Smooth muscle cell (in vitro differentiated cells): ENCODE data around the gene STX16. TPM values are rescaled to one million over a fixed set of nuclear protein-coding genes. Genes with fewer than 3 reads are reported as not detected.

Source experiments
- DNase-seq: peaks from one replicate; lab custom pipeline; 2025; ENCODE audit not compliant: unreplicated experiment; lab: John Stamatoyannopoulos, UW
- H2AFZ ChIP-seq: fragments of 200-600 bp; sonication (generic); 2 replicates; pipeline ENCODE4 v1.6.0; 2016; ENCODE audit warnings: antibody characterized with exemption, low read depth, mild to moderate bottlenecking
- H3F3A ChIP-seq: fragments of 200-600 bp; sonication (generic); 2 replicates; pipeline ENCODE4 v1.6.0; 2017; ENCODE audit warnings: antibody characterized with exemption, low read depth
- H3K27ac ChIP-seq: fragments of 200-600 bp; sonication (generic); 2 replicates; pipeline ENCODE4 v1.5.1; 2016; ENCODE audit warnings: low read depth, mild to moderate bottlenecking
- H3K27me3 ChIP-seq: fragments of 200-600 bp; sonication (generic); 2 replicates; pipeline ENCODE4 v1.6.1; 2016; ENCODE audit warnings: low read depth, mild to moderate bottlenecking
- H3K36me3 ChIP-seq: fragments of 200-600 bp; sonication (generic); 2 replicates; pipeline ENCODE4 v1.5.1; 2016; ENCODE audit warnings: low read depth
- H3K4me1 ChIP-seq: fragments of 200-600 bp; sonication (generic); 2 replicates; pipeline ENCODE4 v1.5.1; 2016; ENCODE audit warnings: low read depth
- H3K4me2 ChIP-seq: fragments of 200-600 bp; sonication (generic); 2 replicates; pipeline ENCODE4 v1.6.0; 2016; ENCODE audit warnings: mild to moderate bottlenecking
- H3K4me3 ChIP-seq: fragments of 200-600 bp; sonication (generic); 2 replicates; pipeline ENCODE4 v1.5.1; 2016; ENCODE audit warnings: mild to moderate bottlenecking
- H3K79me2 ChIP-seq: fragments of 200-600 bp; sonication (generic); 2 replicates; pipeline ENCODE4 v1.6.0; 2016; ENCODE audit warnings: low read depth, mild to moderate bottlenecking
- H3K9ac ChIP-seq: fragments of 200-600 bp; sonication (generic); 2 replicates; pipeline ENCODE4 v1.6.0; 2016; ENCODE audit warnings: low read depth
- H3K9me3 ChIP-seq: fragments of 200-600 bp; sonication (generic); replicated peaks from 2 replicates; pipeline ENCODE4 v1.5.1; 2016; ENCODE audit warnings: low read depth
- H4K20me1 ChIP-seq: fragments of 200-600 bp; sonication (generic); 2 replicates; pipeline ENCODE4 v1.6.0; 2016; ENCODE audit warnings: low read depth
- CTCF ChIP-seq: fragments of 200-600 bp; sonication (generic); IDR thresholded peaks from 2 replicates; pipeline ENCODE4 v1.5.1; 2017; ENCODE audit warnings: borderline replicate concordance, mild to moderate bottlenecking, antibody characterized with exemption; ENCODE audit not compliant: insufficient read depth, poor library complexity, severe bottlenecking
- WGBS: methylation state at CpG from one replicate; pipeline ENCODE4 v1.1.7; 2016; ENCODE audit warnings: low lambda C conversion rate; 5-methylcytosine and 5-hydroxymethylcytosine counted together
- polyA plus RNA-seq: library from polyadenylated mRNA; unstranded; fragments of >200 nt; fragmentation: Nextera tagmentation; extraction: Ambion mirVana; gene quantifications from 2 replicates; pipeline ENCODE4 v1.2.1, GENCODE V29; 2016
- total RNA-seq: library from RNA; depleted of rRNA; stranded (reverse); fragments of >200 nt; gene quantifications from 2 replicates; pipeline ENCODE4 v1.2.3, GENCODE V29; 2014

The STX16 gene
- total RNA-seq (31.3 and 35.8 TPM in 2 replicates), polyA plus RNA-seq (22.5 and 38.0 TPM in 2 replicates)

- peak within 1 kb of the TSS; percentile 81 for H3K27ac ChIP-seq
- no peaks in the 10 kb centered on the region for H3K36me3 ChIP-seq
- H3K9ac ChIP-seq: peak within 1 kb of the TSS; percentile 91
- H3F3A ChIP-seq: no peaks in the 10 kb centered on the region
- peak within 1 kb of the TSS; percentile 76 for H3K4me3 ChIP-seq
- peaks cover 48% of the 10 kb centered on the region for H3K79me2 ChIP-seq
- H2AFZ ChIP-seq: peak within 1 kb of the TSS; percentile 78
- H3K27me3 ChIP-seq: no peaks in the 10 kb centered on the region
- no peaks in the 10 kb centered on the region for H3K9me3 ChIP-seq
- peaks cover 39% of the 10 kb centered on the region for H3K4me1 ChIP-seq
- H4K20me1 ChIP-seq: peaks cover 32% of the 10 kb centered on the region
- DNase-seq: peak; percentile 66
- 1% methylated on average over 41 of the region's 49 CpGs for WGBS
- H3K4me2 ChIP-seq: peak within 1 kb of the TSS; percentile 96
- peak; percentile 11 for TF ChIP-seq CTCF
Measured at GRCh38 chr20:58650776-58651558, at the start of gene STX16. Gene STX16, plus strand, starts transcription at chr20:58651283. Its CDS starts 724 bp downstream, at chr20:58652007.

- peaks cover 10% of the 10 kb centered on the region for H3K4me1 ChIP-seq
- no peak for TF ChIP-seq CTCF
Measured at GRCh38 chr20:58602124-58602523, 49.0 kb upstream of the STX16 start.

GRCh38 chr20:58603721-58604120 lies 47.4 kb upstream of the STX16 start:
- Histone ChIP-seq H3K27ac (peak overlapping the region; percentile 37), H3K4me3 (no peak overlapping the region), H3K4me2 (peak overlapping the region; percentile 22), H3K9me3 (no peaks in the 10 kb centered on the region), H4K20me1 (no peaks in the 10 kb centered on the region), H3K36me3 (no peaks in the 10 kb centered on the region), H3F3A (no peaks in the 10 kb centered on the region), H3K79me2 (no peaks in the 10 kb centered on the region), H2AFZ (peak overlapping the region; percentile 81), H3K4me1 (no peaks in the 10 kb centered on the region), H3K9ac (no peak overlapping the region), H3K27me3 (no peaks in the 10 kb centered on the region)
- TF ChIP-seq CTCF: no peak
- no peak for DNase-seq
- 95% methylated on average over 2 of the region's 2 CpGs for WGBS

More at GRCh38 chr20:58602124-58602523, 49.0 kb upstream of the STX16 start:
- Histone ChIP-seq H3K4me2 (no peak overlapping the region), H3K36me3 (no peaks in the 10 kb centered on the region), H3K79me2 (no peaks in the 10 kb centered on the region), H3K4me3 (no peak overlapping the region), H3K9me3 (no peaks in the 10 kb centered on the region), H4K20me1 (no peaks in the 10 kb centered on the region), H3K9ac (no peak overlapping the region), H3K27ac (no peak overlapping the region), H3F3A (no peaks in the 10 kb centered on the region), H3K27me3 (no peaks in the 10 kb centered on the region), H2AFZ (no peak overlapping the region)
- no peak for DNase-seq
- WGBS: 89% methylated on average over 5 of the region's 5 CpGs
